ENCODE measurements around the gene WDFY1.

- no peak for TF ChIP-seq CTCF (IDR thresholded peaks at IDR 0.05; ENCODE audit: low read depth, low read length)
- no peak for TF ChIP-seq MAX (IDR thresholded peaks at IDR 0.05; ENCODE audit: low read depth, low read length)
- TF ChIP-seq POLR2A (IDR thresholded peaks at IDR 0.05; ENCODE audit: extremely low read depth, insufficient read length): no peak
Measured at GRCh38 chr2:223860809-223861738, 84.1 kb downstream of the WDFY1 start.

Measured in NB4 (cell line).